ENCODE results near the gene MISP.

Gene MISP

GRCh38 chr19:756236-756635 lies 5.3 kb downstream of the MISP start:
- H3K27ac ChIP-seq (ENCODE audit: low read depth, low read length), result no peak overlapping the region
- H3K79me1 ChIP-seq (ENCODE audit: low read length), result no peaks in the 10 kb centered on the region
- H2BK5ac ChIP-seq (ENCODE audit: low read depth, low read length, poor library complexity), result no peak overlapping the region

GRCh38 chr19:756821-757688 lies 6.1 kb downstream of the MISP start:
- Histone ChIP-seq H3K4me3 (ENCODE audit: low read depth, low read length) (no peak overlapping the region), H4K8ac (ENCODE audit: low read depth, low read length) (no peak overlapping the region), H3K27ac (ENCODE audit: low read depth, low read length) (no peak overlapping the region), H2BK5ac (ENCODE audit: low read depth, low read length, poor library complexity) (no peak overlapping the region), H2AK5ac (ENCODE audit: low read length) (no peak overlapping the region), H3K23ac (ENCODE audit: low read length) (no peak overlapping the region), H3K27me3 (ENCODE audit: insufficient read depth, low read length) (no peaks in the 10 kb centered on the region), H3K9ac (ENCODE audit: low read length) (no peak overlapping the region), H4K91ac (ENCODE audit: low read depth, low read length) (no peak overlapping the region), H3K4me1 (ENCODE audit: control insufficient read depth in 1 of 2, insufficient read depth in 2 of 2, low read length in 2 of 2) (peaks cover 4 to 6% of the 10 kb centered on the region in 2 experiments), H2BK12ac (ENCODE audit: low read length) (no peak overlapping the region), H3K79me2 (ENCODE audit: control insufficient read depth, insufficient read depth, low read length, poor library complexity) (no peaks in the 10 kb centered on the region), H4K12ac (ENCODE audit: low read depth, low read length) (no peak overlapping the region), H3K14ac (ENCODE audit: low read length) (no peak overlapping the region), H3K4me2 (ENCODE audit: low read length) (no peak overlapping the region), H3K79me1 (ENCODE audit: low read length) (no peaks in the 10 kb centered on the region), H3K36me3 (ENCODE audit: control insufficient read depth in 1 of 2, insufficient read depth in 2 of 2, low read length in 2 of 2) (no peaks in the 10 kb centered on the region), H2BK120ac (ENCODE audit: insufficient read depth, low read length, poor library complexity) (no peak overlapping the region), H3K4ac (ENCODE audit: low read depth, low read length) (no peak overlapping the region), H3K9me3 (ENCODE audit: insufficient read depth, low read depth, low read length) (peaks cover 23% of the 10 kb centered on the region), H2AFZ (ENCODE audit: insufficient read depth, low read length, poor library complexity) (no peak overlapping the region), H3K18ac (ENCODE audit: low read length) (no peak overlapping the region)
- no CpG with 5 or more reads among the region's 36 CpGs for WGBS (ENCODE audit: extremely low coverage, insufficient coverage, insufficient read length)
- no peak for DNase-seq

More at GRCh38 chr19:756236-756635, 5.3 kb downstream of the MISP start:
- Histone ChIP-seq H3K36me3 (ENCODE audit: control insufficient read depth in 1 of 2, insufficient read depth in 2 of 2, low read length in 2 of 2) (no peaks in the 10 kb centered on the region), H2BK12ac (ENCODE audit: low read length) (no peak overlapping the region), H3K9ac (ENCODE audit: low read length) (no peak overlapping the region), H2AK5ac (ENCODE audit: low read length) (no peak overlapping the region), H4K8ac (ENCODE audit: low read depth, low read length) (no peak overlapping the region), H3K27me3 (ENCODE audit: insufficient read depth, low read length) (no peaks in the 10 kb centered on the region), H3K4ac (ENCODE audit: low read depth, low read length) (no peak overlapping the region), H3K14ac (ENCODE audit: low read length) (no peak overlapping the region), H3K23ac (ENCODE audit: low read length) (no peak overlapping the region), H3K18ac (ENCODE audit: low read length) (no peak overlapping the region), H2AFZ (ENCODE audit: insufficient read depth, low read length, poor library complexity) (no peak overlapping the region), H3K4me3 (ENCODE audit: low read depth, low read length) (no peak overlapping the region), H3K4me1 (ENCODE audit: control insufficient read depth in 1 of 2, insufficient read depth in 2 of 2, low read length in 2 of 2) (peaks cover 11% of the 10 kb centered on the region in 2 experiments), H4K91ac (ENCODE audit: low read depth, low read length) (no peak overlapping the region), H3K9me3 (ENCODE audit: insufficient read depth, low read depth, low read length) (peaks cover 19% of the 10 kb centered on the region), H3K4me2 (ENCODE audit: low read length) (no peak overlapping the region), H3K79me2 (ENCODE audit: control insufficient read depth, insufficient read depth, low read length, poor library complexity) (no peaks in the 10 kb centered on the region), H4K12ac (ENCODE audit: low read depth, low read length) (no peak overlapping the region), H2BK120ac (ENCODE audit: insufficient read depth, low read length, poor library complexity) (no peak overlapping the region)
- peak in 1 of 2 donors; percentile 10 for DNase-seq

- Histone ChIP-seq H3K18ac (ENCODE audit: low read length) (no peak overlapping the region), H3K79me2 (ENCODE audit: control insufficient read depth, insufficient read depth, low read length, poor library complexity) (no peaks in the 10 kb centered on the region), H4K91ac (ENCODE audit: low read depth, low read length) (no peak overlapping the region), H3K9ac (ENCODE audit: low read length) (no peak overlapping the region), H3K27ac (ENCODE audit: low read depth, low read length) (no peak overlapping the region), H4K8ac (ENCODE audit: low read depth, low read length) (no peak overlapping the region), H2AK5ac (ENCODE audit: low read length) (no peak overlapping the region), H3K27me3 (ENCODE audit: insufficient read depth, low read length) (no peaks in the 10 kb centered on the region), H2AFZ (ENCODE audit: insufficient read depth, low read length, poor library complexity) (no peak overlapping the region), H2BK5ac (ENCODE audit: low read depth, low read length, poor library complexity) (no peak overlapping the region), H3K9me3 (ENCODE audit: insufficient read depth, low read depth, low read length) (peaks cover 23% of the 10 kb centered on the region), H2BK12ac (ENCODE audit: low read length) (no peak overlapping the region), H3K4me1 (ENCODE audit: control insufficient read depth in 1 of 2, insufficient read depth in 2 of 2, low read length in 2 of 2) (peaks cover 0 to 1% of the 10 kb centered on the region in 2 experiments), H3K4me3 (ENCODE audit: low read depth, low read length) (no peak overlapping the region), H3K4ac (ENCODE audit: low read depth, low read length) (no peak overlapping the region), H3K36me3 (ENCODE audit: control insufficient read depth in 1 of 2, insufficient read depth in 2 of 2, low read length in 2 of 2) (no peaks in the 10 kb centered on the region), H2BK120ac (ENCODE audit: insufficient read depth, low read length, poor library complexity) (no peak overlapping the region), H3K14ac (ENCODE audit: low read length) (no peak overlapping the region), H4K12ac (ENCODE audit: low read depth, low read length) (no peak overlapping the region), H3K79me1 (ENCODE audit: low read length) (no peaks in the 10 kb centered on the region), H3K23ac (ENCODE audit: low read length) (no peak overlapping the region), H3K4me2 (ENCODE audit: low read length) (no peak overlapping the region)
- DNase-seq, result no peak
- no CpG with 5 or more reads among the region's 50 CpGs for WGBS (ENCODE audit: extremely low coverage, insufficient coverage, insufficient read length)
Observed at GRCh38 chr19:757811-758668, 7.1 kb downstream of the MISP start.

- no peak overlapping the region for H3K18ac ChIP-seq (ENCODE audit: low read length)
- H2BK12ac ChIP-seq (ENCODE audit: low read length), result no peak overlapping the region
- no peak overlapping the region for H4K12ac ChIP-seq (ENCODE audit: low read depth, low read length)
- no peak overlapping the region for H2AFZ ChIP-seq (ENCODE audit: insufficient read depth, low read length, poor library complexity)
- H4K91ac ChIP-seq (ENCODE audit: low read depth, low read length), result no peak overlapping the region
- H3K14ac ChIP-seq (ENCODE audit: low read length), result no peak overlapping the region
- H3K79me1 ChIP-seq (ENCODE audit: low read length), result peaks cover 4% of the 10 kb centered on the region
- no peak overlapping the region for H3K4me2 ChIP-seq (ENCODE audit: low read length)
- no peak overlapping the region for H2AK5ac ChIP-seq (ENCODE audit: low read length)
- DNase-seq, result no peak
- peaks cover 0 to 4% of the 10 kb centered on the region in 2 experiments for H3K4me1 ChIP-seq (ENCODE audit: control insufficient read depth in 1 of 2, insufficient read depth in 2 of 2, low read length in 2 of 2)
- peaks cover 12% of the 10 kb centered on the region for H3K9me3 ChIP-seq (ENCODE audit: insufficient read depth, low read depth, low read length)
- H3K4ac ChIP-seq (ENCODE audit: low read depth, low read length), result no peak overlapping the region
- no peaks in the 10 kb centered on the region for H3K36me3 ChIP-seq (ENCODE audit: control insufficient read depth in 1 of 2, insufficient read depth in 2 of 2, low read length in 2 of 2)
- no peak overlapping the region for H3K27ac ChIP-seq (ENCODE audit: low read depth, low read length)
- H3K27me3 ChIP-seq (ENCODE audit: insufficient read depth, low read length), result no peaks in the 10 kb centered on the region
- no peak overlapping the region for H3K23ac ChIP-seq (ENCODE audit: low read length)
- no CpG with 5 or more reads among the region's 10 CpGs for WGBS (ENCODE audit: extremely low coverage, insufficient coverage, insufficient read length)
- H2BK120ac ChIP-seq (ENCODE audit: insufficient read depth, low read length, poor library complexity), result no peak overlapping the region
- no peak overlapping the region for H4K8ac ChIP-seq (ENCODE audit: low read depth, low read length)
- H3K9ac ChIP-seq (ENCODE audit: low read length), result no peak overlapping the region
- H3K79me2 ChIP-seq (ENCODE audit: control insufficient read depth, insufficient read depth, low read length, poor library complexity), result no peaks in the 10 kb centered on the region
- no peak overlapping the region for H3K4me3 ChIP-seq (ENCODE audit: low read depth, low read length)
- H2BK5ac ChIP-seq (ENCODE audit: low read depth, low read length, poor library complexity), result no peak overlapping the region
Observed at GRCh38 chr19:763181-763580, 12.3 kb downstream of the MISP start.

Measured in trophoblast cell (in vitro differentiated cells and primary cell).